ENCODE results near the gene TAOK1.

Gene TAOK1

DNA sequence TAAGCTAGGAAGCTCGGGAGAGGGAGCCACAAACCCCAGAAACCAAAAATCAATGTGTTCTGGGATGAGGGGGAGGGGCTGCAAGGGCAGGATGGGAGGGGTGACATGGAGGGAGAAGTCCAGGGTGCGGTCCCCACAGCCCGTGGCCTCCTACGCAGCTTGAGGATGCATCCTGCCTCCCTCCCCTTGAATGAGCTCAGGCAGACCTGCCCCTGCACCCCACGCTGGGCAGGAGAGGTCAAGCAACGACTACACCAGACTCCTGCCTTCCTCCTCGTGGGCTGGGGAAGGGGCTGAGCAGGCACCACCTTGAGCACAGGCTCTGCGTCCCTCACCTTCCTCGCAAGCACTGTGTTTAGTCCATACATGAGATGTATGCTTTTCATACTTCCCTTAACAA lies 206.6 kb downstream of the TAOK1 start:
- no peak for DNase-seq

DNA sequence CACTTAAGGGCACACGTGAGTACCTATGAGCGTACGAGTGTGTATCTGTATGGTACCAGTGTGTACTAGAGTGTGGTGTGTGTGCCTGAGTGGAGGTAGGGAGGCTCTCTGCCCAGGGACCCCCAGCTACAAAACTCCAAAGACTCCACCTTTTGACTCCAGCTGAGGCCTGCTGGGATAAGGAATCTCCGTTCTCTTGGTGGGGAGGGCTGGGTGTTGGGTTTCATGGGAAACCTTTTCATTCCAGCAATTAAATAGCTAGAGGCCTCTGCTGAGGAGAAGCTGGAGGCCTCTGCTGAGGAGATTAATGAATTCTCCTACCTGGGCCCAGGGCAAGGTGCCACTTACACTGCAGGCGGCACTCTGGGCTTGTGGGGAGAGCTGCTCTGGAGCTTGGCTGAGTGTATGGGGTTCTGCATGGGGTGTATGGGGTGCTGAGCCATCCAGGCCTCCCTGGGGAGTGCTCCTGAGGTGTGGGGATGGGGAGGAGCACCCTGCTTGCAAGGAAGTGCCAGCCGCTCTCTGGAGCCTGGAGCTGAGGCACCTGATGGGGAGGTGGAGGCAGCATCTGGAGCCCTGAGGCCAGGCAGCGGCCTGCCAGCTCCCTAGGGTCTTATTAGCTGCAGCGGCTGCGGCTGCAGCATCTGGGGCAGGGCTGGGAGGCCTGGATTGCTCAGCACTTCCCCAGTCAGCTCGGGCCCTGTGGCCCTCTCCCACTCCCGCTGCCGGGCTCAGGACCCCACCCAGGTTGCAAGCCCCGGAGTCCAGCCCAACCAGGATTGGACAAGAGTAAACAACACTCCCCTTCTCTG lies 207.4 kb downstream of the TAOK1 start:
- no peak for DNase-seq
